ENCODE results near the gene LRFN2. TPM values are rescaled to one million over a fixed set of nuclear protein-coding genes. Genes with fewer than 3 reads are reported as not detected.

Gene LRFN2
- total RNA-seq (2014; rRNA removed) (not detected in 2 replicates), Bru-seq, nascent RNA (percentile 0 among the genes with signal in this experiment), BruChase-seq, experiment 1, labeled RNA remaining after a 6-hour chase (not detected), BruChase-seq, experiment 2, labeled RNA remaining after a 2-hour chase (percentile 0 among the genes with signal in this experiment)
- long read RNA-seq, result 0 reads

GRCh38 chr6:40587240-40588069 lies at the start of gene LRFN2:
TSS of gene LRFN2 (minus strand) at chr6:40587364.
- peak within 1 kb of the TSS; percentile 71 for H3K4me2 ChIP-seq (ENCODE audit: low read length)
- peak within 1 kb of the TSS; percentile 53; the same call in 1 of the 2 replicates for H2AFZ ChIP-seq (ENCODE audit: low read length)
- POLR2A ChIA-PET (ENCODE audit: unreplicated experiment), result no interaction called here

GRCh38 chr6:40634429-40634828 lies 47.3 kb upstream of the LRFN2 start:
- no peak for ATAC-seq
- BruUV-seq (replicated peaks), result no TSS peak
- POLR2A ChIA-PET (ENCODE audit: unreplicated experiment), result no interaction called here

More at GRCh38 chr6:40587240-40588069, at the start of gene LRFN2:
- Histone ChIP-seq H3K9ac (ENCODE audit: low read length) (no peak within 1 kb of the TSS), H3K9me3 (ENCODE audit: low read length) (no peaks in the 10 kb centered on the region), H3K9me2 (replicated peaks; ENCODE audit: low read length) (no peaks in the 10 kb centered on the region), H3K79me2 (ENCODE audit: low read length) (no peaks in the 10 kb centered on the region), H3K4me1 (ENCODE audit: insufficient read depth, low read length) (no peaks in the 10 kb centered on the region), H3K27ac (ENCODE audit: low read length) (no peak within 1 kb of the TSS), H3K36me3 (ENCODE audit: low read depth, low read length) (no peaks in the 10 kb centered on the region), H3F3A (ENCODE audit: low read length, unreplicated experiment) (no peaks in the 10 kb centered on the region), H3K27me3 (ENCODE audit: low read length) (peaks cover 26% of the 10 kb centered on the region; the same call in 1 of the 2 replicates), H4K20me1 (ENCODE audit: low read length) (no peaks in the 10 kb centered on the region), H3K4me3 (ENCODE audit: low read length) (peak within 1 kb of the TSS; percentile 46; the same call in 1 of the 2 replicates)
- ATAC-seq (peak; percentile 97), DNase-seq (peak; percentile 63)
- intact Hi-C loops (cut with micrococcal nuclease), result no loop called here
- peak; percentile 45 for TF ChIP-seq CTCF (conservative IDR thresholded peaks at IDR 0.05; ENCODE audit: low read depth, low read length)
- TF ChIP-seq EZH2phosphoT487 (IDR thresholded peaks at IDR 0.05; ENCODE audit: borderline replicate concordance, low read length), result no peak
- BruUV-seq (replicated peaks), result no TSS peak
- CTCF ChIA-PET, result no interaction called here

More at GRCh38 chr6:40634429-40634828, 47.3 kb upstream of the LRFN2 start:
- CTCF ChIA-PET, result no interaction called here
- H3K9ac ChIP-seq (ENCODE audit: low read length), result no peak overlapping the region
- H3K9me3 ChIP-seq (ENCODE audit: low read length), result no peaks in the 10 kb centered on the region
- no peak overlapping the region for H3K4me3 ChIP-seq (ENCODE audit: low read length)
- peaks cover 5% of the 10 kb centered on the region; the same call in 1 of the 2 replicates for H3K27me3 ChIP-seq (ENCODE audit: low read length)
- intact Hi-C loops (cut with micrococcal nuclease), result no loop called here
- no peaks in the 10 kb centered on the region for H3K79me2 ChIP-seq (ENCODE audit: low read length)
- no peak for DNase-seq
- no peaks in the 10 kb centered on the region for H3K36me3 ChIP-seq (ENCODE audit: low read depth, low read length)
- H3K4me1 ChIP-seq (ENCODE audit: insufficient read depth, low read length), result no peaks in the 10 kb centered on the region
- no peak overlapping the region for H3K4me2 ChIP-seq (ENCODE audit: low read length)
- TF ChIP-seq EZH2 (IDR thresholded peaks at IDR 0.05; ENCODE audit: low read length, unreplicated experiment) (no peak), EZH2phosphoT487 (IDR thresholded peaks at IDR 0.05; ENCODE audit: borderline replicate concordance, low read length) (no peak), CTCF (conservative IDR thresholded peaks at IDR 0.05; ENCODE audit: low read depth, low read length) (no peak)
- no peaks in the 10 kb centered on the region for H3F3A ChIP-seq (ENCODE audit: low read length, unreplicated experiment)
- no peak overlapping the region for H2AFZ ChIP-seq (ENCODE audit: low read length)
- H3K27ac ChIP-seq (ENCODE audit: low read length), result no peak overlapping the region
- no peaks in the 10 kb centered on the region for H4K20me1 ChIP-seq (ENCODE audit: low read length)
- H3K9me2 ChIP-seq (replicated peaks; ENCODE audit: low read length), result no peaks in the 10 kb centered on the region
